Sigmoid colon (tissue), 7 donors: ENCODE measurements around the gene PAWR. TPM values are rescaled to one million over a fixed set of nuclear protein-coding genes. Genes with fewer than 3 reads are reported as not detected.

Experiments
- DNase-seq: peaks from one replicate; pipeline ENCODE4 v3.0.0-alpha.2; 2019
- H3K27ac ChIP-seq, 4 donors: fragments of 200-600 bp; sonication (generic); one replicate each; pipeline ENCODE4 v1.5.1; 2016 to 2019; ENCODE audit warnings: mild to moderate bottlenecking in 1 of 4
- H3K27me3 ChIP-seq, 3 donors: fragments of 200-600 bp; sonication (generic); one replicate each; pipeline ENCODE4 v1.5.1; 2019; ENCODE audit warnings: mild to moderate bottlenecking in 1 of 3
- H3K36me3 ChIP-seq, 4 donors: fragments of 200-600 bp; sonication (generic); one replicate each; pipeline ENCODE4 v1.5.1; 2016 to 2019
- H3K4me1 ChIP-seq, 4 donors: fragments of 200-600 bp; sonication (generic); one replicate each; pipeline ENCODE4 v1.5.1; 2017 to 2019
- H3K4me3 ChIP-seq, 4 donors: fragments of 200-600 bp; sonication (generic); one replicate each; pipeline ENCODE4 v1.5.1; 2017 to 2019; ENCODE audit warnings: mild to moderate bottlenecking in 2 of 4, moderate library complexity in 1 of 4
- H3K9me3 ChIP-seq, 4 donors: fragments of 200-600 bp in 3 of 4; sonication (generic) in 3 of 4; one replicate each; pipeline versions ENCODE4 v1.5.1 to v1.6.1; 2013 to 2019
- EP300 ChIP-seq, 4 donors: sonication (generic); formaldehyde crosslinking; IDR thresholded peaks; one replicate each; pipeline ENCODE4 v1.6.1; 2017; ENCODE audit warnings: antibody characterized with exemption in 4 of 4
- POLR2A ChIP-seq, 2 donors: fragments of 450-650 bp; IDR thresholded peaks; one replicate each; pipeline ENCODE4 v1.6.1; 2016; ENCODE audit warnings: antibody characterized with exemption in 2 of 2, mild to moderate bottlenecking in 2 of 2, moderate library complexity in 2 of 2
- POLR2AphosphoS5 ChIP-seq, 4 donors: sonication (generic); formaldehyde crosslinking; IDR thresholded peaks; one replicate each; pipeline ENCODE4 v1.6.1; 2017; ENCODE audit warnings: antibody characterized with exemption in 4 of 4
- WGBS, 2 donors: extraction: QIAGEN DNeasy Blood & Tissue Kit; methylation state at CpG; one replicate each; pipeline ENCODE4 v1.1.7; 2013; 5-methylcytosine and 5-hydroxymethylcytosine counted together
- intact Hi-C: fragments of 100-400 bp; cut with DNase I; formaldehyde crosslinking; loops from one replicate; pipeline ENCODE4 v1.15.1; 2023
- polyA plus RNA-seq, 3 donors: library from polyadenylated mRNA; stranded (reverse); fragments of 200-250 nt; gene quantifications; one replicate each; pipeline ENCODE4 v1.2.3, GENCODE V29; 2013
- total RNA-seq, 4 donors: library from RNA; depleted of rRNA; stranded (reverse); fragments of >200 nt; gene quantifications; one replicate each; pipeline ENCODE4 v1.1.0, GENCODE V29; 2016
- TF ChIP-seq, protein P1 (sequence below), 4 experiments: fragments of 450-650 bp in 3 of 4; fragments of 200-600 bp in 1 of 4; IDR thresholded peaks; one replicate each; pipeline ENCODE4 v1.5.1; 2016 to 2019; ENCODE audit warnings: antibody characterized with exemption in 4 of 4, mild to moderate bottlenecking in 3 of 4, moderate library complexity in 2 of 4
- donor health status: healthy with polysubstance abuse.
- donor health status: Bipolar disorder and iron deficiency.
- donor health status: healthy.

PAWR gene, protein sequence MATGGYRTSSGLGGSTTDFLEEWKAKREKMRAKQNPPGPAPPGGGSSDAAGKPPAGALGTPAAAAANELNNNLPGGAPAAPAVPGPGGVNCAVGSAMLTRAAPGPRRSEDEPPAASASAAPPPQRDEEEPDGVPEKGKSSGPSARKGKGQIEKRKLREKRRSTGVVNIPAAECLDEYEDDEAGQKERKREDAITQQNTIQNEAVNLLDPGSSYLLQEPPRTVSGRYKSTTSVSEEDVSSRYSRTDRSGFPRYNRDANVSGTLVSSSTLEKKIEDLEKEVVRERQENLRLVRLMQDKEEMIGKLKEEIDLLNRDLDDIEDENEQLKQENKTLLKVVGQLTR
- total RNA-seq (10 to 100 TPM; 22.1 to 53.5 (median 30.2) TPM), polyA plus RNA-seq (10 to 100 TPM in 2 of 3 donors, 1 to 10 TPM in 1; 7.8 to 25.1 (median 15.7) TPM)

DNA sequence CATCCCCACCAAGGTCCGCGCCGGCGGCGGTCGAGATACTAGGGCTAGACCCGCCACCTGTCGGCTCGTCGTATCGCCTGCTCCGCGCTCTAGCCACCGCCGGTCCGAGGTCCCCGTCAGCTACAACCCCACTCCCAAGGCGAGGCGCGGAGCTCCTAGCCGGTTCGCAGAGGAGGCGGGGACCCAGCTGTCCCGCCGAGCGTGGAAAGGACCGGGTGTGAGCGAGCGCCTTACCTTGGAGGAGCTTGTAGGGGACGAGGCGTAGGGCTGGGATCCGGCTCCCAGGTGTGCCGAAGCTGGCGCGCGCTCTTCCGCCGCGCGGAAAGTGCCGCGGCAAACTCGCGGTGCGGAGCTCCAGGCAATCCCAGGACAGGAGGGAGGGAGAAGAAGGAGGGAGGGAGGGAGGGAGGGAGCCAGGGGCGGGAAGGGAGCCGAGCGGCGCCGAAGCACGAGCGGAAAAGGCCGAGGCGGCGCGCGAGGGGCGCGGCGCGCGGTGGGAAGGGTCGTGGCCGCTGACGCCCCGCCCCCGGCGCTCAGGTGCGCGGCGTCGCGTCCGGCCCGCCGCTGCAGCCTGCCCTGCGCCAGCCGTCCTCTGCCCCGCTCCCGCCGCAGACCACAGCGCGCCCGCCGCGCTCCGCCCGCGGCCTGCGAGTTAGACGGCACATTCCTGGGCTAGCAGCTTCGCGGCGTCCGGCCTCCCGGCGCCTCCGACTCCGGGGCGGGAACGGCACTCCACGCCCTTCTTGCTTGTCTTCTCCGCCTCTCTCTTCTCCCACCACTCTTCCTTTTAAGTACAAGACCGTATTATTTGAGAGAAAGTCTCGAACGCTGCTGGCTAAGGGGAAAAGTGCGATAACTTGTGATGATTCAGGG is at the start of gene PAWR:
Gene PAWR, minus strand, starts transcription at position 327 of the 873 bp plus-strand sequence. CDS start 720 bp downstream, outside the sequence.
- peak within 1 kb of the TSS; percentile 69 to 88 (median 86) for H3K4me3 ChIP-seq
- WGBS, 2 donors, result 0 to 1% methylated on average over 107 of the region's 107 CpGs
- no peaks in the 10 kb centered on the region for H3K9me3 ChIP-seq
- intact Hi-C loops, result loop anchor here (2.0 kb wide), 1 partner anchor 496 kb away; no protein-coding TSS in a partner anchor
- H3K27me3 ChIP-seq, result no peaks in the 10 kb centered on the region
- peak; percentile 71 for DNase-seq
- TF ChIP-seq POLR2A (IDR thresholded peaks at IDR 0.05) (no peak), POLR2AphosphoS5 (IDR thresholded peaks at IDR 0.05) (peak; percentile 8 to 40 (median 31)), EP300 (IDR thresholded peaks at IDR 0.05) (no peak)
- TF ChIP-seq, protein P1, sequence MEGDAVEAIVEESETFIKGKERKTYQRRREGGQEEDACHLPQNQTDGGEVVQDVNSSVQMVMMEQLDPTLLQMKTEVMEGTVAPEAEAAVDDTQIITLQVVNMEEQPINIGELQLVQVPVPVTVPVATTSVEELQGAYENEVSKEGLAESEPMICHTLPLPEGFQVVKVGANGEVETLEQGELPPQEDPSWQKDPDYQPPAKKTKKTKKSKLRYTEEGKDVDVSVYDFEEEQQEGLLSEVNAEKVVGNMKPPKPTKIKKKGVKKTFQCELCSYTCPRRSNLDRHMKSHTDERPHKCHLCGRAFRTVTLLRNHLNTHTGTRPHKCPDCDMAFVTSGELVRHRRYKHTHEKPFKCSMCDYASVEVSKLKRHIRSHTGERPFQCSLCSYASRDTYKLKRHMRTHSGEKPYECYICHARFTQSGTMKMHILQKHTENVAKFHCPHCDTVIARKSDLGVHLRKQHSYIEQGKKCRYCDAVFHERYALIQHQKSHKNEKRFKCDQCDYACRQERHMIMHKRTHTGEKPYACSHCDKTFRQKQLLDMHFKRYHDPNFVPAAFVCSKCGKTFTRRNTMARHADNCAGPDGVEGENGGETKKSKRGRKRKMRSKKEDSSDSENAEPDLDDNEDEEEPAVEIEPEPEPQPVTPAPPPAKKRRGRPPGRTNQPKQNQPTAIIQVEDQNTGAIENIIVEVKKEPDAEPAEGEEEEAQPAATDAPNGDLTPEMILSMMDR (IDR thresholded peaks at IDR 0.05), result peak in 1 of 4 experiments; percentile 30
- H3K36me3 ChIP-seq, result no peaks in the 10 kb centered on the region
- peaks cover 0 to 36% (median 9%) of the 10 kb centered on the region in 4 donors for H3K4me1 ChIP-seq
- peak within 1 kb of the TSS; percentile 83 to 91 (median 87) for H3K27ac ChIP-seq

DNA sequence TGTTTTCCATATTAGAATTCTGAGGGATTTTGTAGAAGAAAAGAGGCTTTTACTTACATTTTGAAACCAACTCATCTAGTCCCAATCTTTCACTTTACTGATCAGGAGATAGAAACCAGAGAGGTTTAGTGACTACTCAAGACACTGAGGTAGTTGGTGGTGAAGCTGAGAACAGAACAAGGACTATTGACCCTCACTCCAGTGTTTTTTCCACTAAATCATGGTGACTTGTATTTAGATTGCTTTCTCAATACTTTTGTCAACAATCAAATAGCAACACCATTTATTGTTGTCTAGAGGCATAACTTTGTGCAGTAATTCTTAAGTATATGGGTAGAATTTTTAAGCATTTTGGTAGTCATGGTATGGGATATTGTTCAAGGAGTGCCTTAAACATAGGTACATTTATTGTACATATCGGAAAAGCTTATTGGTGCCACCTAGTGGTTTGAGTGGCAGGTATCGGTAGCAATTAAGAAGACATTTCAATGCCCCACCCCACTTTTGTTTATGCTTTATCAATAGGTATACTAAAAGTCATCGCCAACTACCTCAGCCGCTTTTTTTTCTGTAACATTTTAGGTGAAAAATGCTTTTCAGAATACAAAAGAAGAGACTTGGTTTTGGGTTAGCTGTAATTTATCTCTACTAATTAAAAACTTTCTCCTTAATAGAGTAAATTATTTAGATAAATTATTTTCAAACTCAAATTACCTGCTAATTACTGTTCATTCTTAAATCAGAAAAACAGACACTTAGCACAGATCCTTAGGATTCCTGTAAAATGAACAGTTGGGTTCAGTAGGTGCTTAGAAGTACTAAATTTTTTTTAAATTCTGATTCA is 47.3 kb upstream of the PAWR start:
- 4 to 14% methylated on average over 4 of the region's 4 CpGs for WGBS, 2 donors
- intact Hi-C loops, result loop anchor here (2.0 to 5.0 kb wide), 2 partner anchors 181 to 329 kb away; no protein-coding TSS in a partner anchor
- Histone ChIP-seq H3K4me3 (no peak overlapping the region), H3K9me3 (no peaks in the 10 kb centered on the region), H3K4me1 (no peaks in the 10 kb centered on the region), H3K36me3 (no peaks in the 10 kb centered on the region), H3K27me3 (no peaks in the 10 kb centered on the region), H3K27ac (no peak overlapping the region)
- DNase-seq, result no peak
- TF ChIP-seq POLR2A (IDR thresholded peaks at IDR 0.05) (no peak), EP300 (IDR thresholded peaks at IDR 0.05) (no peak)
- TF ChIP-seq, protein P1 (IDR thresholded peaks at IDR 0.05), result peak; percentile 11 to 64 (median 51)

DNA sequence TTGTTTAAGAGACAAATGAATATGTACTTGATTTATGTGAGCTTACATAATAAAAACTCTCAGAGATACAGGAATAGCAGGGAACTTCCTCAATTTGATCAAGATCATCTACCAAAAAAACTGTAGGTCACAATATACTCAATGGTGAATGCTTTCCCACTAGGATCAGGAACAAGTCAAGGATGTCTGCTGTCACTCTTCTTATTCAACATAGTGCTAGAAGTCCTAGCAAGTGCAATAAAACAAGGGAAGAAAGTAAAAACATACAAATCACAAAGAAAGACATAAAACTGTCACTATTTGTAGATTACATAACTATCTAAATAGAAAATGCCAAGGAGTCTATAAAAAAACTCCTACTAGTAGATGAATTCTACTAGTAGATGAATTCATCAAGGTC is 41.9 kb upstream of the PAWR start:
- Histone ChIP-seq H3K4me3 (no peak overlapping the region), H3K27me3 (no peaks in the 10 kb centered on the region), H3K9me3 (no peaks in the 10 kb centered on the region), H3K36me3 (no peaks in the 10 kb centered on the region), H3K4me1 (no peaks in the 10 kb centered on the region), H3K27ac (no peak overlapping the region)
- TF ChIP-seq EP300 (IDR thresholded peaks at IDR 0.05), result no peak
- TF ChIP-seq, protein P1 (IDR thresholded peaks at IDR 0.05), result no peak
- TF ChIP-seq POLR2A (IDR thresholded peaks at IDR 0.05), result no peak
- TF ChIP-seq POLR2AphosphoS5 (IDR thresholded peaks at IDR 0.05), result no peak
- intact Hi-C loops, result no loop called here
- no peak for DNase-seq

DNA sequence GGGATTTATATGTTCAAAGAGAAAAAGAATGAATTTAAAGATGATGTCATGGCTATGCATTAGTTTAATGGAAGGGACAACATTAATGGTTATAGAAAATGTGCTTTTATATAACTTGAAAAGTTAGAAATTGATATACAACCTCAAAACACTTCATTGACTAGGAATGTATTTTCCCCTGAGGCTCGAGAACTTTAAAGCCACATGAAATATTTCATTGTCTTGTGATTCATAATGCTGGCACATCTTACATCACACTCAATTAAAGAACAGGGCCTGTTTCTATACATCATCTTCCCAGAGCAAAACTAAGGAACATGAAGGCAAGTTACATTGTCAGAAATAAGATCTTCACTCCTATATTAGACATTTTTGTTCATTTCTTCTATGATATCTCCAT is 35.2 kb upstream of the PAWR start:
- Histone ChIP-seq H3K9me3 (no peaks in the 10 kb centered on the region), H3K27ac (no peak overlapping the region), H3K4me3 (no peak overlapping the region), H3K4me1 (no peaks in the 10 kb centered on the region), H3K36me3 (no peaks in the 10 kb centered on the region), H3K27me3 (no peaks in the 10 kb centered on the region)
- 87 to 96% methylated on average over 1 of the region's 1 CpG for whole genome bisulfite sequencing, 2 donors
- TF ChIP-seq EP300 (IDR thresholded peaks at IDR 0.05) (no peak), POLR2AphosphoS5 (IDR thresholded peaks at IDR 0.05) (no peak), POLR2A (IDR thresholded peaks at IDR 0.05) (no peak)
- TF ChIP-seq, protein P1 (IDR thresholded peaks at IDR 0.05), result no peak
- no peak for DNase-seq
- intact Hi-C loops, result no loop called here
